Activated naive CD4-positive, alpha-beta T cell treated with Interleukin-2 at 50 U/mL for 16 hours (primary cell): ENCODE data around the gene IPPK.
A peak's percentile ranks its signal among the peaks of the same experiment; 100 is the strongest.

Experiments
- DNase-seq: peaks from one replicate; pipeline ENCODE4 v3.0.0-alpha.2; 2020

IPPK gene

GRCh38 chr9:92669890-92670708, at the start of gene IPPK:
Gene IPPK, minus strand, starts transcription at chr9:92670131. Its CDS starts 143 bp downstream, at chr9:92669988.
- DNase-seq = peak; percentile 98

GRCh38 chr9:92719028-92719647, 49.2 kb upstream of the IPPK start:
- no peak for DNase-seq

GRCh38 chr9:92718086-92719001, 48.4 kb upstream of the IPPK start:
- no peak for DNase-seq

- DNase-seq = no peak
Measured at GRCh38 chr9:92717201-92718085, 47.5 kb upstream of the IPPK start.

- peak; percentile 85 for DNase-seq
Measured at GRCh38 chr9:92716557-92716956, 46.6 kb upstream of the IPPK start.

- DNase-seq = no peak
Measured at GRCh38 chr9:92715488-92716231, 45.7 kb upstream of the IPPK start.

- no peak for DNase-seq
Measured at GRCh38 chr9:92714787-92715487, 45.0 kb upstream of the IPPK start.

GRCh38 chr9:92714016-92714415, 44.1 kb upstream of the IPPK start:
- no peak for DNase-seq

GRCh38 chr9:92713528-92713927, 43.6 kb upstream of the IPPK start:
- DNase-seq = no peak

GRCh38 chr9:92712767-92713166, 42.8 kb upstream of the IPPK start:
- DNase-seq = no peak

- DNase-seq = peak; percentile 37
Measured at GRCh38 chr9:92711844-92712243, 41.9 kb upstream of the IPPK start.

- no peak for DNase-seq
Measured at GRCh38 chr9:92711146-92711545, 41.2 kb upstream of the IPPK start.

GRCh38 chr9:92710368-92710767, 40.4 kb upstream of the IPPK start:
- no peak for DNase-seq

GRCh38 chr9:92709954-92710353, 40.0 kb upstream of the IPPK start:
- no peak for DNase-seq

- DNase-seq = no peak
Measured at GRCh38 chr9:92709240-92709639, 39.3 kb upstream of the IPPK start.

GRCh38 chr9:92707530-92707929, 37.6 kb upstream of the IPPK start:
- no peak for DNase-seq

GRCh38 chr9:92706218-92706940, 36.4 kb upstream of the IPPK start:
- peak; percentile 37 for DNase-seq

GRCh38 chr9:92704528-92704927, 34.6 kb upstream of the IPPK start:
- no peak for DNase-seq

GRCh38 chr9:92696619-92697018, 26.7 kb upstream of the IPPK start:
- no peak for DNase-seq

GRCh38 chr9:92686954-92687353, 17.0 kb upstream of the IPPK start:
- DNase-seq = no peak
